Body of pancreas (tissue), 4 donors: ENCODE results near the gene RNF17. TPM values are rescaled to one million over a fixed set of nuclear protein-coding genes. Genes with fewer than 3 reads are reported as not detected.
"Not testable (repeated sequence)": the region's sequence is repeated elsewhere in the genome, so short reads cannot be mapped to it uniquely, and the experiment has no call there.

Source experiments
- ATAC-seq: fragments of 150-250 bp; one replicate; pipeline ENCODE4 v1.9.1; 2016
- DNase-seq, 4 donors: peaks; one replicate each; pipeline ENCODE4 v3.0.0-alpha.2; 2019
- H3K27ac ChIP-seq, 4 donors: fragments of 200-600 bp; sonication (generic); 1 replicate in 3 of 4; 2 replicates in 1 of 4; pipeline versions ENCODE4 v1.5.1 to v1.6.1; 2016 to 2019; ENCODE audit warnings: mild to moderate bottlenecking in 1 of 4, mixed read lengths in 1 of 4, moderate library complexity in 1 of 4
- H3K27me3 ChIP-seq, 2 donors: fragments of 200-600 bp; sonication (generic); one replicate each; pipeline ENCODE4 v1.6.0; 2016; ENCODE audit warnings: mild to moderate bottlenecking in 1 of 2
- H3K36me3 ChIP-seq, 2 donors: fragments of 200-600 bp; sonication (generic); replicated peaks in 1 of 2; 2 replicates each; pipeline ENCODE4 v1.5.1; 2016; ENCODE audit warnings: low read depth in 2 of 2; ENCODE audit not compliant: insufficient read depth in 1 of 2
- H3K4me1 ChIP-seq: fragments of 200-600 bp; sonication (generic); one replicate; pipeline ENCODE4 v1.6.0; 2016
- H3K4me3 ChIP-seq, 2 donors: fragments of 200-600 bp; sonication (generic); 1 replicate in 1 of 2; 2 replicates in 1 of 2; pipeline ENCODE4 v1.5.1; 2016 to 2019
- H3K9me3 ChIP-seq, 3 donors: fragments of 200-600 bp; sonication (generic); 1 replicate in 2 of 3; 2 replicates in 1 of 3; pipeline ENCODE4 v1.5.1; 2016
- CTCF ChIP-seq, 7 experiments: fragments of 450-650 bp in 4 of 7; fragments of 200-600 bp in 3 of 7; sonication (generic) in 3 of 7; IDR thresholded peaks; one replicate each; pipeline ENCODE4 v1.5.1; 2016 to 2019; ENCODE audit warnings: antibody characterized with exemption in 7 of 7
- POLR2A ChIP-seq, 3 donors: fragments of 450-650 bp; IDR thresholded peaks; one replicate each; pipeline ENCODE4 v1.6.1; 2016; ENCODE audit warnings: antibody characterized with exemption in 3 of 3, mild to moderate bottlenecking in 2 of 3
- WGBS, 2 donors: methylation state at CpG; one replicate each; pipeline ENCODE4 v1.1.5; 2017; 5-methylcytosine and 5-hydroxymethylcytosine counted together
- intact Hi-C: fragments of 100-400 bp; cut with DNase I; formaldehyde crosslinking; loops from one replicate; pipeline ENCODE4 v1.15.1; 2023
- total RNA-seq, 2 donors: library from RNA; depleted of rRNA; stranded (reverse); fragments of >200 nt; gene quantifications; one replicate each; pipeline ENCODE4 v1.1.0, GENCODE V29; 2016

The RNF17 gene
- total RNA-seq, 2 donors from 2014 or later: 1.6 TPM; not detected in 1

GRCh38 chr13:24822640-24823039 is 58.7 kb downstream of the RNF17 start:
- H3K36me3 ChIP-seq: no peaks in the 10 kb centered on the region
- H3K27ac ChIP-seq: no peak overlapping the region
- no peak for ATAC-seq
- H3K4me3 ChIP-seq: no peak overlapping the region
- intact Hi-C loops: no loop called here
- TF ChIP-seq CTCF (IDR thresholded peaks at IDR 0.05): no peak
- TF ChIP-seq POLR2A (IDR thresholded peaks at IDR 0.05): no peak
- peaks cover 0 to 8% (median 0%) of the 10 kb centered on the region in 3 donors for H3K9me3 ChIP-seq
- no peaks in the 10 kb centered on the region for H3K27me3 ChIP-seq
- no peak for DNase-seq
- no peaks in the 10 kb centered on the region for H3K4me1 ChIP-seq
- 68 to 71% methylated on average over 5 of the region's 5 CpGs for WGBS, 2 donors

DNA sequence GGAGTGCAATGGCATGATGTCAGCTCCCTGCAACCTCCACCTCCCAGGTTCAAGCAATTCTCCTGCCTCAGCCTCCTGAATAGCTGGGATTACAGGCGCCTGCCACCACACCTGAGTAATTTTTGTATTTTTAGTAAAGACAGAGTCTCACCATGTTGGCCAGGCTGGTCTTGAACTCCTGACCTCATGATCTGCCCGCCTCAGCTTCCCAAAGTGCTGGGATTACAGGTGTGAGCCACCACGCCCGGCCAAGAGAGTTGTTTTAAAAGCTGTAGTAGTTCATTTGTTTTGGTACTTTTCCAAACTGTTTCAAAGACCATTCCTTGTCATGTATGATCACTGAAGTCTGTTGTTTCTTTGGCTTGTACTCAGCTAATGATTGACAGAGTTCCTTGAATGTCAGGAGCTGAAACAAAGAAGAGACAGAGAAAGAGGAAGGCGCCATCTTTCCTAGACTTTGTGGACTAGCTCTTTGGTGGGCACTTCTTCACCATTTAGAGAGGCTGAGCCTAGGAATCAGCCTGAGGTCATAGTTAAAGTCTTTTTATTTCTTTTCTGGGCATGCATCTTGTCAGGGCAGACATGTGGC is 59.2 kb downstream of the RNF17 start:
- H3K36me3 ChIP-seq, H3K27ac ChIP-seq, H3K9me3 ChIP-seq, H3K4me3 ChIP-seq, H3K27me3 ChIP-seq, ATAC-seq, intact Hi-C loops, DNase-seq, H3K4me1 ChIP-seq: not testable (repeated sequence)
- 57 to 65% methylated on average over 5 of the region's 5 CpGs for WGBS, 2 donors

DNA sequence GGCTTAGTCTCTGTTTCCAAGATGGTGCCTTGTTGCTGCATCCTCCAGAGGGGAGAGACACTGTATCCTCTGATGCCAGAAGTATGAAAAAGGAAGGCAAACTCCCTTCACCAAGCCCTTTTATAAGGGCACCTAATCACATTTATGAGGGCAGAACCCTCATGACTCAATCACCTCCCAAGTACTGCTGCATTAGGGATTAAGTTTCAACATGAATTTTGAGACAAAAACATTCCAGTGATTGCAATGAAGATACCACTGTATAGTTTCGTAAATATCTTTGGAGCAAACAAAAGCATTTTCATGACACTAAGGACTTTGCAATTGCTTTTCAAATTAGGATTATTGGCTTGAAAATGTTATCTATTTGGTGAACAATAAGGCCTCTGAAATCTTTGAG is 63.8 kb downstream of the RNF17 start:
- intact Hi-C loops: no loop called here
- H3K4me3 ChIP-seq: no peak overlapping the region

GRCh38 chr13:24834902-24835510 is 71.0 kb downstream of the RNF17 start:
- ATAC-seq: no peak
- H3K36me3 ChIP-seq: no peaks in the 10 kb centered on the region
- no peaks in the 10 kb centered on the region for H3K27me3 ChIP-seq
- TF ChIP-seq POLR2A (IDR thresholded peaks at IDR 0.05): no peak
- TF ChIP-seq CTCF (IDR thresholded peaks at IDR 0.05): no peak
- no peak overlapping the region for H3K27ac ChIP-seq
- no peaks in the 10 kb centered on the region for H3K9me3 ChIP-seq
- H3K4me1 ChIP-seq: no peaks in the 10 kb centered on the region
- WGBS, 2 donors: 73 to 87% methylated on average over 7 to 9 of the region's 9 CpGs
- no peak overlapping the region for H3K4me3 ChIP-seq
- intact Hi-C loops: no loop called here
- DNase-seq: peak in 1 of 4 donors; percentile 6

More for the DNA sequence above, 63.8 kb downstream of the RNF17 start:
- Histone ChIP-seq H3K36me3 (no peaks in the 10 kb centered on the region), H3K27me3 (no peaks in the 10 kb centered on the region), H3K9me3 (no peaks in the 10 kb centered on the region), H3K4me1 (no peaks in the 10 kb centered on the region), H3K27ac (no peak overlapping the region)
- WGBS, 2 donors: 74 to 89% methylated on average over 1 of the region's 1 CpG
- ATAC-seq (no peak), DNase-seq (no peak)
- TF ChIP-seq CTCF (IDR thresholded peaks at IDR 0.05): no peak
- no peak for TF ChIP-seq POLR2A (IDR thresholded peaks at IDR 0.05)

- H3K4me1 ChIP-seq, H3K4me3 ChIP-seq, ATAC-seq, H3K27me3 ChIP-seq, DNase-seq, H3K36me3 ChIP-seq, intact Hi-C loops, H3K9me3 ChIP-seq, H3K27ac ChIP-seq: not testable (repeated sequence)
- 68 to 69% methylated on average over 2 of the region's 2 CpGs for WGBS, 2 donors
Observed at GRCh38 chr13:24837528-24837927, 73.6 kb downstream of the RNF17 start.
